ENCODE data around the gene APOD. TPM values are rescaled to one million over a fixed set of nuclear protein-coding genes. Genes with fewer than 3 reads are reported as not detected.

The APOD gene
- total and polyA plus RNA-seq, 10 of the 15 experiments (the other 5 are each of a cell fraction or from before 2014, with no cell fraction given) = 0.06 to 0.77 (median 0.47) TPM; not detected in 3

DNA sequence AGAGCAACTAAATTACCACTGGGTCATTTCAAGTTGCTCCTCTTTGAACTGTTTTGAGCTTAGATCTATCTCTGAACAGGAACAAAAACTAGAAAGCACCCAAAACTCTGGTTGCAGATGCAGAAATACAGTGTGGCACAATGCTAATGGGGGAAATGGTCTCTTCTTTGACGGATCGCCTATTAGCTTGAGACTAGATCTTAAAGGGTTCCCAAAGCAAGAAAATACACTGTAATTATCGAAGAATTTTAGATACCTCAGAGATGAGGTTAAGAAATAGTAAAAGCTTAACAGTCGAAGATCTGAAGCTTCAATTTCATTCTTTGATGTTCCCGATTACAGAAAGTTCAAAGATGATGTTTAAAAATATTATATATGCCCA lies 41.4 kb downstream of the APOD start:
- Histone ChIP-seq H3K27me3 (replicated peaks in 1 of 2; ENCODE audit: control insufficient read depth in 2 of 2, insufficient read depth in 2 of 2, low read length in 1 of 2) (no peaks in the 10 kb centered on the region), H3K36me3 (ENCODE audit: control insufficient read depth in 2 of 2, insufficient read depth in 2 of 2, low read length in 1 of 2) (no peaks in the 10 kb centered on the region), H3K27ac (ENCODE audit: control insufficient read depth, insufficient read depth) (peak overlapping the region; percentile 60), H2AFZ (ENCODE audit: control insufficient read depth, low read depth, low read length) (no peak overlapping the region; the same call in 1 of the 2 replicates), H4K20me1 (ENCODE audit: control insufficient read depth, insufficient read depth) (no peaks in the 10 kb centered on the region), H3K9ac (ENCODE audit: control insufficient read depth, insufficient read depth, low read length) (peak overlapping the region; percentile 68), H3K79me2 (ENCODE audit: control insufficient read depth, insufficient read depth, low read length) (peaks cover 59% of the 10 kb centered on the region), H3K9me3 (replicated peaks; ENCODE audit: control insufficient read depth, insufficient read depth, low read length) (no peaks in the 10 kb centered on the region), H3K4me1 (ENCODE audit: control insufficient read depth, insufficient read depth, low read length) (peaks cover 16% of the 10 kb centered on the region), H3K4me2 (ENCODE audit: control insufficient read depth, insufficient read depth) (peak overlapping the region; percentile 91), H3K4me3 (peak overlapping the region; percentile 77)
- ChIA-PET CTCF (interaction anchor here (0.7 to 2.5 kb wide), 12 partner anchors 8 to 871 kb away, joined by 3 to 13 read pairs (median 5); partner anchors contain the start of genes LSG1 and XXYLT1), POLR2A (interaction anchor here (0.7 to 3.2 kb wide), 14 partner anchors 8 to 868 kb away, joined by 3 to 19 read pairs (median 4); partner anchors contain the start of genes ACAP2 and XXYLT1), RAD21 (ENCODE audit: unreplicated experiment) (interaction anchor here (0.7 to 6.8 kb wide), 11 partner anchors 8 to 871 kb away, joined by 3 to 60 read pairs (median 4); partner anchors contain the start of genes LSG1 and XXYLT1), SMC1A (ENCODE audit: uncharacterized antibody, unreplicated experiment) (interaction anchor here (0.9 to 3.0 kb wide), 10 partner anchors 8 to 272 kb away, joined by 3 to 22 read pairs (median 3); partner anchors contain the start of gene XXYLT1)
- in situ Hi-C loops (cut with MboI) = loop anchor here (25.0 kb wide), 1 partner anchor 405 kb away; no protein-coding TSS in a partner anchor
- DNase-seq (ENCODE audit: low read depth, low spot score) (no peak), FAIRE-seq (no peak), ATAC-seq (peak; percentile 49)
- TF ChIP-seq CHD1 (IDR thresholded peaks at IDR 0.05; ENCODE audit: low read depth, low read length) = no peak
- TF ChIP-seq MXI1 (IDR thresholded peaks at IDR 0.05; ENCODE audit: low read depth, low read length) = peak; percentile 75; the same call in 1 of the 2 replicates
- TF ChIP-seq EP300 (IDR thresholded peaks at IDR 0.05; ENCODE audit: borderline replicate concordance in 1 of 2, control insufficient read depth in 1 of 2, low read depth in 2 of 2, low read length in 2 of 2) = 0 out of 4 replicates have a peak, but pooled peaks have one; percentile 16 to 17
- TF ChIP-seq, protein P1, sequence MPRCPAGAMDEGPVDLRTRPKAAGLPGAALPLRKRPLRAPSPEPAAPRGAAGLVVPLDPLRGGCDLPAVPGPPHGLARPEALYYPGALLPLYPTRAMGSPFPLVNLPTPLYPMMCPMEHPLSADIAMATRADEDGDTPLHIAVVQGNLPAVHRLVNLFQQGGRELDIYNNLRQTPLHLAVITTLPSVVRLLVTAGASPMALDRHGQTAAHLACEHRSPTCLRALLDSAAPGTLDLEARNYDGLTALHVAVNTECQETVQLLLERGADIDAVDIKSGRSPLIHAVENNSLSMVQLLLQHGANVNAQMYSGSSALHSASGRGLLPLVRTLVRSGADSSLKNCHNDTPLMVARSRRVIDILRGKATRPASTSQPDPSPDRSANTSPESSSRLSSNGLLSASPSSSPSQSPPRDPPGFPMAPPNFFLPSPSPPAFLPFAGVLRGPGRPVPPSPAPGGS (IDR thresholded peaks at IDR 0.05; ENCODE audit: borderline replicate concordance, insufficient read depth, low read depth, low read length, poor library complexity, severe bottlenecking) = no peak
- peak; percentile 12; the same call in 1 of the 2 replicates for TF ChIP-seq CREB1 (IDR thresholded peaks at IDR 0.05; ENCODE audit: low read depth)
- TF ChIP-seq SIN3A (IDR thresholded peaks at IDR 0.05; ENCODE audit: low read depth, low read length) = peak; percentile 41; the same call in 1 of the 2 replicates
- 0 out of 2 replicates have a peak, but pooled peaks have one; percentile 2 for TF ChIP-seq PML (IDR thresholded peaks at IDR 0.05; ENCODE audit: low read length)
- TF ChIP-seq, protein P2, sequence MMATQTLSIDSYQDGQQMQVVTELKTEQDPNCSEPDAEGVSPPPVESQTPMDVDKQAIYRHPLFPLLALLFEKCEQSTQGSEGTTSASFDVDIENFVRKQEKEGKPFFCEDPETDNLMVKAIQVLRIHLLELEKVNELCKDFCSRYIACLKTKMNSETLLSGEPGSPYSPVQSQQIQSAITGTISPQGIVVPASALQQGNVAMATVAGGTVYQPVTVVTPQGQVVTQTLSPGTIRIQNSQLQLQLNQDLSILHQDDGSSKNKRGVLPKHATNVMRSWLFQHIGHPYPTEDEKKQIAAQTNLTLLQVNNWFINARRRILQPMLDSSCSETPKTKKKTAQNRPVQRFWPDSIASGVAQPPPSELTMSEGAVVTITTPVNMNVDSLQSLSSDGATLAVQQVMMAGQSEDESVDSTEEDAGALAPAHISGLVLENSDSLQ (IDR thresholded peaks at IDR 0.05) = no peak
- TF ChIP-seq, protein P3, sequence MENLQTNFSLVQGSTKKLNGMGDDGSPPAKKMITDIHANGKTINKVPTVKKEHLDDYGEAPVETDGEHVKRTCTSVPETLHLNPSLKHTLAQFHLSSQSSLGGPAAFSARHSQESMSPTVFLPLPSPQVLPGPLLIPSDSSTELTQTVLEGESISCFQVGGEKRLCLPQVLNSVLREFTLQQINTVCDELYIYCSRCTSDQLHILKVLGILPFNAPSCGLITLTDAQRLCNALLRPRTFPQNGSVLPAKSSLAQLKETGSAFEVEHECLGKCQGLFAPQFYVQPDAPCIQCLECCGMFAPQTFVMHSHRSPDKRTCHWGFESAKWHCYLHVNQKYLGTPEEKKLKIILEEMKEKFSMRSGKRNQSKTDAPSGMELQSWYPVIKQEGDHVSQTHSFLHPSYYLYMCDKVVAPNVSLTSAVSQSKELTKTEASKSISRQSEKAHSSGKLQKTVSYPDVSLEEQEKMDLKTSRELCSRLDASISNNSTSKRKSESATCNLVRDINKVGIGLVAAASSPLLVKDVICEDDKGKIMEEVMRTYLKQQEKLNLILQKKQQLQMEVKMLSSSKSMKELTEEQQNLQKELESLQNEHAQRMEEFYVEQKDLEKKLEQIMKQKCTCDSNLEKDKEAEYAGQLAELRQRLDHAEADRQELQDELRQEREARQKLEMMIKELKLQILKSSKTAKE (IDR thresholded peaks at IDR 0.05; ENCODE audit: low read depth, poor library complexity, severe bottlenecking) = no peak
- TF ChIP-seq, protein P4, sequence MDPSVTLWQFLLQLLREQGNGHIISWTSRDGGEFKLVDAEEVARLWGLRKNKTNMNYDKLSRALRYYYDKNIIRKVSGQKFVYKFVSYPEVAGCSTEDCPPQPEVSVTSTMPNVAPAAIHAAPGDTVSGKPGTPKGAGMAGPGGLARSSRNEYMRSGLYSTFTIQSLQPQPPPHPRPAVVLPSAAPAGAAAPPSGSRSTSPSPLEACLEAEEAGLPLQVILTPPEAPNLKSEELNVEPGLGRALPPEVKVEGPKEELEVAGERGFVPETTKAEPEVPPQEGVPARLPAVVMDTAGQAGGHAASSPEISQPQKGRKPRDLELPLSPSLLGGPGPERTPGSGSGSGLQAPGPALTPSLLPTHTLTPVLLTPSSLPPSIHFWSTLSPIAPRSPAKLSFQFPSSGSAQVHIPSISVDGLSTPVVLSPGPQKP (IDR thresholded peaks at IDR 0.05; ENCODE audit: low read depth, low read length) = 0 out of 2 replicates have a peak, but pooled peaks have one; percentile 16
- intact Hi-C loops (cut with micrococcal nuclease; ENCODE audit: unreplicated experiment) = loop anchor here (5.0 kb wide), 1 partner anchor 360 kb away; no protein-coding TSS in a partner anchor
- no TSS peak for BruUV-seq (replicated peaks)
- under 1% methylated on average over 5 of the region's 5 CpGs for WGBS (ENCODE audit: insufficient coverage, insufficient replicate concordance, low lambda C conversion rate, missing lambda C conversion rate)

Data from GM12878 (cell line).